Spleen (tissue), 11 donors: ENCODE data around the gene OR56A1. TPM values are rescaled to one million over a fixed set of nuclear protein-coding genes. Genes with fewer than 3 reads are reported as not detected.

ENCODE experiments used
- DNase-seq: peaks from one replicate; pipeline ENCODE4 v3.0.0-alpha.2; 2020
- H3K27ac ChIP-seq, 8 donors: fragments of 200-600 bp; sonication (generic) in 7 of 8; 1 replicate in 4 of 8; 2 replicates in 4 of 8; pipeline versions ENCODE4 v1.5.0 to v1.8.0; 2016 to 2021; ENCODE audit warnings: inconsistent platforms in 4 of 8, mild to moderate bottlenecking in 4 of 8, moderate library complexity in 1 of 8
- H3K27me3 ChIP-seq, 7 donors: fragments of 200-600 bp; sonication (generic) in 6 of 7; replicated peaks in 1 of 7; 1 replicate in 4 of 7; 2 replicates in 3 of 7; pipeline versions ENCODE4 v1.5.0 to v1.8.0; 2016 to 2021; ENCODE audit warnings: inconsistent platforms in 3 of 7, mild to moderate bottlenecking in 1 of 7
- H3K36me3 ChIP-seq, 6 donors: fragments of 200-600 bp; sonication (generic) in 5 of 6; 1 replicate in 4 of 6; 2 replicates in 2 of 6; pipeline versions ENCODE4 v1.5.0 to v1.8.0; 2016 to 2021; ENCODE audit warnings: inconsistent platforms in 2 of 6
- H3K4me1 ChIP-seq, 6 donors: fragments of 200-600 bp; sonication (generic) in 5 of 6; 1 replicate in 3 of 6; 2 replicates in 3 of 6; pipeline versions ENCODE4 v1.5.0 to v1.8.0; 2016 to 2021; ENCODE audit warnings: inconsistent platforms in 3 of 6
- H3K4me3 ChIP-seq, 8 donors: fragments of 200-600 bp; sonication (generic) in 7 of 8; 1 replicate in 4 of 8; 2 replicates in 4 of 8; pipeline versions ENCODE4 v1.5.0 to v1.8.0; 2016 to 2021; ENCODE audit warnings: inconsistent platforms in 4 of 8, mild to moderate bottlenecking in 4 of 8, moderate library complexity in 2 of 8
- H3K9me3 ChIP-seq, 8 donors: fragments of 200-600 bp; sonication (generic) in 7 of 8; 1 replicate in 4 of 8; 2 replicates in 4 of 8; pipeline versions ENCODE4 v1.5.0 to v1.8.0; 2016 to 2021; ENCODE audit warnings: inconsistent platforms in 4 of 8
- CTCF ChIP-seq, 11 experiments: fragments of 200-600 bp in 7 of 11; fragments of 450-650 bp in 4 of 11; sonication (generic) in 4 of 11; IDR thresholded peaks in 8 of 11; conservative IDR thresholded peaks in 3 of 11; 1 replicate in 7 of 11; 2 replicates in 4 of 11; pipeline versions ENCODE4 v1.4.0 to v1.8.0; 2016 to 2021; ENCODE audit warnings: antibody characterized with exemption in 11 of 11, inconsistent platforms in 4 of 11, mild to moderate bottlenecking in 1 of 11
- POLR2A ChIP-seq, 3 donors: fragments of 450-650 bp; IDR thresholded peaks; one replicate each; pipeline ENCODE4 v1.5.1; 2017; ENCODE audit warnings: antibody characterized with exemption in 3 of 3, mild to moderate bottlenecking in 1 of 3
- POLR2AphosphoS5 ChIP-seq, 3 donors: sonication (generic); formaldehyde crosslinking; IDR thresholded peaks; one replicate each; pipeline ENCODE4 v1.5.1; 2017; ENCODE audit warnings: antibody characterized with exemption in 3 of 3
- WGBS, 5 donors: extraction: QIAGEN DNeasy Blood & Tissue Kit in 3 of 5; methylation state at CpG; one replicate each; pipeline versions ENCODE4 v1.1.5 to v1.1.7; 2013 to 2018; 5-methylcytosine and 5-hydroxymethylcytosine counted together
- intact Hi-C: fragments of 100-400 bp; cut with DNase I; formaldehyde crosslinking; loops from one replicate; pipeline ENCODE4 v1.15.0; 2023; ENCODE audit warnings: low total_unique reads
- polyA plus RNA-seq, 3 donors: library from polyadenylated mRNA; stranded (reverse); fragments of 200-250 nt; gene quantifications; one replicate each; pipeline ENCODE4 v1.2.1, GENCODE V29; 2013
- total RNA-seq, 7 donors: library from RNA; depleted of rRNA in 3 of 7; stranded (reverse); fragments of >200 nt in 3 of 7; fragmentation: NEBNext Ultra II Directional in 4 of 7; extraction: Animal tissue kit (Norgen Biotek cat#: 25700) in 4 of 7; gene quantifications; one replicate each; pipeline versions ENCODE4 v1.1.0 to v1.2.1, GENCODE V29; 2016 to 2021
- donor health status: healthy with polysubstance abuse.
- donor health status: DM: no; HTN: no; CAD: no; lungs with moderate emphysema.
- donor health status: DM: no; HTN: no; CAD: no.
- donor health status: Bipolar disorder and iron deficiency.
- donor health status: healthy.
- donor health status: DM: no; HTN: no; CAD: no.
- donor health status: DM: yes; HTN: yes; CAD: no.

The OR56A1 gene
- total and polyA plus RNA-seq, 10 donors, result 0.09 to 0.19 (median 0.13) TPM; not detected in 7

- H3K36me3 ChIP-seq, result no peaks in the 10 kb centered on the region
- WGBS, 5 donors, result 68 to 83% (median 77%) methylated on average over 4 of the region's 4 CpGs
- no peaks in the 10 kb centered on the region for H3K27me3 ChIP-seq
- no peak for DNase-seq
- intact Hi-C loops, result no loop called here
- no peaks in the 10 kb centered on the region for H3K4me1 ChIP-seq
- no peak for TF ChIP-seq POLR2AphosphoS5 (IDR thresholded peaks at IDR 0.05)
- no peak for TF ChIP-seq CTCF (IDR thresholded peaks at IDR 0.05 in 8 of 11, conservative IDR thresholded peaks at IDR 0.05 in 3 of 11)
- no peak for TF ChIP-seq POLR2A (IDR thresholded peaks at IDR 0.05)
- H3K27ac ChIP-seq, result no peak overlapping the region
- H3K9me3 ChIP-seq, result no peaks in the 10 kb centered on the region
- no peak overlapping the region for H3K4me3 ChIP-seq
Measured at GRCh38 chr11:6067502-6067901, 36.9 kb upstream of the OR56A1 start.

- H3K36me3 ChIP-seq, result no peaks in the 10 kb centered on the region
- no peaks in the 10 kb centered on the region for H3K9me3 ChIP-seq
- intact Hi-C loops, result no loop called here
- H3K4me3 ChIP-seq, result no peak overlapping the region
- 63 to 83% (median 75%) methylated on average over 5 of the region's 5 CpGs for WGBS, 5 donors
- TF ChIP-seq CTCF (IDR thresholded peaks at IDR 0.05 in 8 of 11, conservative IDR thresholded peaks at IDR 0.05 in 3 of 11) (no peak), POLR2AphosphoS5 (IDR thresholded peaks at IDR 0.05) (no peak), POLR2A (IDR thresholded peaks at IDR 0.05) (no peak)
- H3K27me3 ChIP-seq, result no peaks in the 10 kb centered on the region
- no peak for DNase-seq
- no peak overlapping the region for H3K27ac ChIP-seq
- no peaks in the 10 kb centered on the region for H3K4me1 ChIP-seq
Measured at GRCh38 chr11:6062691-6063358, 32.3 kb upstream of the OR56A1 start.

- intact Hi-C loops, result no loop called here
- H3K9me3 ChIP-seq, result no peaks in the 10 kb centered on the region
- 57 to 77% (median 71%) methylated on average over 3 of the region's 3 CpGs for WGBS, 5 donors
Measured at GRCh38 chr11:6061475-6061874, 30.9 kb upstream of the OR56A1 start.

More at GRCh38 chr11:6061475-6061874, 30.9 kb upstream of the OR56A1 start:
- DNase-seq, result no peak
- Histone ChIP-seq H3K27me3 (no peaks in the 10 kb centered on the region), H3K4me1 (no peaks in the 10 kb centered on the region), H3K4me3 (no peak overlapping the region), H3K36me3 (no peaks in the 10 kb centered on the region), H3K27ac (no peak overlapping the region)
- TF ChIP-seq CTCF (IDR thresholded peaks at IDR 0.05 in 8 of 11, conservative IDR thresholded peaks at IDR 0.05 in 3 of 11) (no peak), POLR2AphosphoS5 (IDR thresholded peaks at IDR 0.05) (no peak), POLR2A (IDR thresholded peaks at IDR 0.05) (no peak)
